ENCODE measurements around the gene RIPOR3.

The RIPOR3 gene, protein sequence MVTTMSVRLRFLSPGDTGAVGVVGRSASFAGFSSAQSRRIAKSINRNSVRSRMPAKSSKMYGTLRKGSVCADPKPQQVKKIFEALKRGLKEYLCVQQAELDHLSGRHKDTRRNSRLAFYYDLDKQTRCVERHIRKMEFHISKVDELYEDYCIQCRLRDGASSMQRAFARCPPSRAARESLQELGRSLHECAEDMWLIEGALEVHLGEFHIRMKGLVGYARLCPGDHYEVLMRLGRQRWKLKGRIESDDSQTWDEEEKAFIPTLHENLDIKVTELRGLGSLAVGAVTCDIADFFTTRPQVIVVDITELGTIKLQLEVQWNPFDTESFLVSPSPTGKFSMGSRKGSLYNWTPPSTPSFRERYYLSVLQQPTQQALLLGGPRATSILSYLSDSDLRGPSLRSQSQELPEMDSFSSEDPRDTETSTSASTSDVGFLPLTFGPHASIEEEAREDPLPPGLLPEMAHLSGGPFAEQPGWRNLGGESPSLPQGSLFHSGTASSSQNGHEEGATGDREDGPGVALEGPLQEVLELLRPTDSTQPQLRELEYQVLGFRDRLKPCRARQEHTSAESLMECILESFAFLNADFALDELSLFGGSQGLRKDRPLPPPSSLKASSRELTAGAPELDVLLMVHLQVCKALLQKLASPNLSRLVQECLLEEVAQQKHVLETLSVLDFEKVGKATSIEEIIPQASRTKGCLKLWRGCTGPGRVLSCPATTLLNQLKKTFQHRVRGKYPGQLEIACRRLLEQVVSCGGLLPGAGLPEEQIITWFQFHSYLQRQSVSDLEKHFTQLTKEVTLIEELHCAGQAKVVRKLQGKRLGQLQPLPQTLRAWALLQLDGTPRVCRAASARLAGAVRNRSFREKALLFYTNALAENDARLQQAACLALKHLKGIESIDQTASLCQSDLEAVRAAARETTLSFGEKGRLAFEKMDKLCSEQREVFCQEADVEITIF

DNA sequence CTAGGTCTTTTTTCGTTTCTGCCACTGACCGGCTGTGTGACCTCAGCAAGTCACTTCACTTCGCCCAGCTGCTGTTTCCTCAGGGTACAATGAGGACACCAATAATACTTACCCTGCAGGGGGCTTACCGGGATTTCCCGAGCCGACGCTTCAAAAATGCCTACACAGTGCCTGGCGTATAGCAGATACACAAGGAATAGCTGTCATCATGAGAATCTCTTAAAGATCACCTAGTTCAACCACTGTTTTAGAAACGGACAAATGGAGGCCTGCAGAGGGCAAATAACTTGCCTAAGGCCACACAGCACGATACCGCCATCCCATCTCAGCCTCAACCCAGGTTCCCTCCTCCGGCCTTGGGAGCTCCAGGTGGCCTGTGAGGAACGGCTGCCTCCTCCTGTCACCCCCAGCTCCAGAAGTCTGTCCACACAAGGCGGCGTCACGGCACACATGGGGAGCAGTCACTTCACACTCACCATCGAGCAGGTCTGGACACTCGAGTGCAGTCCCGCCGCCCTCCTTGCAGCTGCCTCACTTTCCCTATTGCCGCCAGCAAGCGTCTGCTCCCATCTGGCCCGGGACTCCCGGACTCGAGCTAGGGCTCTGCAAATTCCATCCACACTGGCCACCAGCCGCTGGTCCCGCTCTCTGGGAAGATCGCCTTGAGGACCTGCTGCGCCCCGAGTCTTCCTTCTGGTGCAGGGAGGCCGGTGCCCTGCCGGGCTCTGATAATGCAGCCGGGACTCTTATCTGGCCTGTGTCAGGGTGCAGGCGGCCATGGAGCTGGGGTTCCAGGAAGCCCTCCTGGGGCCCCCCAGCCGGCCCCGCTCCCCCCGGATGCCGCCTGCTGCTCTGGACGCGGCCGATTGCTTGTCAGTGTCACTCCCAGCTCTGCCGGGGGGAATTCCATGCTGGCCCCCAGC lies at the start of gene RIPOR3:
RIPOR3 (minus strand) TSS at position 893 of the 923 bp plus-strand sequence; CDS start at position 479, 414 bp downstream.
- FAIRE-seq: no peak

- FAIRE-seq: no peak
Measured at GRCh38 chr20:50737352-50737751, 46.0 kb upstream of the RIPOR3 start.

GRCh38 chr20:50735813-50736212 lies 44.5 kb upstream of the RIPOR3 start:
- no peak for FAIRE-seq

DNA sequence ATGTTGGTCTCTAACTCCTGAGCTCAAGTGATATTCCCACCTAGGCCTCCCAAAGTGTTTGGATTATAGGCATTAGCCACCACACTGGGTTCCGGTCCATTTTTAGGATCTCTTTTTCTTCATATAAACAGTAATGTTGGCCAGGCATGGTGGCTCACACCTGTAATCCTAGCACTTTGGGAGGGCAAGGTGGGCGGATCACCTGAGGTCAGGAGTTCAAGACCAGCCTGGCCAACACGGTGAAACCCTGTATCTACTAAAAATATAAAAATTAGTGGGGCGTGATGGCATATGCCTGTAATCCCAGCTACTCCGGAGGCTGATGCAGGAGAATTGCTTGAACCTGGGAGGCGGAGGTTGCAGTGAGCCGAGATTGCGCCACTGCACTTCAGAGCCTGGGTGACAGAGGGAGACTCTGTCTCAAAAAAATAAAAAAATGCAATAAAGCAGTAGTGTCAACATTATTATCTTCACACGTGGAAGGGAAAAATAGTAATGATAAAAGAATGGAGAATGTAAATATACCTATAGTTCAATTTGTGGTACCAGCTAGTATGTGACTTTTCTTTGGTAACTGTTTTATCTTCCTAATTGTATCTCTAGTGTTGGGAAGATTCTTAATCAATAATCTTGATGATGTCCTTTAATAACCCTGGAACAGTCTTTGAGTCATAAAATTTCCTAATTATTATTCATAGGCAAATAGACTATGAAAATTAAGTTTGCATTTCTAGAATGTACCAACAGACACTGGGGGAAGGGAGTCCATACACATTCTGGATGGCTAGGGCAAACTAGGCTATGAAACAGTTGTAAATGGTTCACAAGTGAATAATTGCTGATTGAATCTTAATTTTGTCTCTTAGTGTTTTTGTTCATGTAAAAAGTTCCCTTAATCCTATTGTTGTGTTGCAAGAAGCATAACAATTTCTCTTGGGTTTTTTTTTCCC lies 43.7 kb upstream of the RIPOR3 start:
- no peak for FAIRE-seq

DNA sequence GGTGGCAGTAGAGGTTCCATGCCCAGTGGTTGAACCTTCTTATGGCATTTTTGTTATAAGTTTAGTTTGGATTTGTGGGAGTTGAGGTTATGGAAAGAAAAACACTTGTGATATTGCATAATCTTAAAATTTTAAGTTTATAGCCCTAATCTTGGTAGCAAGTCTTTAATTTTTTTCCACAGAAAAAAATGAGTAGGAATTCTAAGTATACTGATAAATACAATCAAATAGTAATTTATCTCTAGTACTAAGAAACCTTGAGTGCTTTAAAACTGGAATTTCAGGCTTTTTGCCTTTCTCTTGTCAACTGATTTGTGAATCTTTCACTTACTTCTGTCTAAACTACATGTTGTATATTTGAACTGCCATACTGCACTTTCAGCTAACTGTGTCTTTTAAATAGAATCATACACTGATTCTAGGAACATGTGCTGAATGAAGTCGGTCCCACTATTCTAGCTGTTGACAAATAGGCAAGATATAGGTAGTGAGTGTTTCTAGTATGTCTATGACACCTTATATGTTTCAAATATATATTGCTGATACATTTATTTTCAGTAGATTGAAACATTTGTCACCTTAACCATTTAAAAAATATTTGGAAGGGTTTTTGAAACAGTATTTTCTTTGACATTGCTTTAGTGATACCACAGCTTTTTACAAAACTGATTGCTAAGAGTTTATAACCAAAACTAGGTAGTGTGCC lies 42.5 kb upstream of the RIPOR3 start:
- no peak for FAIRE-seq

DNA sequence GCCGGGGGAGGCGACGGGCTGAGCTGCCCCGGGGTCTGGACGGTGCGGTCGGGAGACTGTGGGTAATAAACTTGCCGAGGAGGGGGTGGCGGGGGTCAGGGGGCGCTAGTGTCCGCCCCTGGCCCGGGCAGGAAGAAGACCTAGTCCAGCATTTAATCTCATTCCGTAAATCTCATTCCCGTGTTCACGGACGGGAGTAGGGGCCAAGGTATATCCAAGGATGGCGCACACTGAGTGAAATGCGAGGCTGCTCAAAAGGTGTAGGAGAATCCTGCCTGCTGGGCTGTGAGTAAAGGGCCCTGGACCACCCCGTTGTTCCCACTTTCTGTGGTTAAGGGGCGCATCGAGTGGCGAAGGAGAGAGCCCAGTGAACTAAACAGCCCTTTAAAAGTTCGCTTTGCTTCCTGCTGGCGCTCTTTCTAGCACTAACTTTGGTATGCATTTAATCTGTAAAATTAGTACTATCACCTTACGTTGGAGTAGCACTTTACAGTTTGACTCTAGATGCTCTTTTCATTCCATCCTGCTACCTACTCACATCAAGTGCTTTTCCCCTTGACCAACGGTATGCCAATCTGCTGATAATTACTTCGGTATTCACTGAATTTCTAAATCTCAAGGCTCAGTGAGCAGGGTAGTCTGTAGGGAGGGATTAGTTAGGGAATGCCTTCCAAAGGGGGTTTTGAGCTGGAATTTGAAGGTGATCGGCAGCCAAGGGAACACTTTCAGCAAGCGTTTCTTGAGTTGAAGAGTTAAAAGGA lies 40.8 kb upstream of the RIPOR3 start:
- no peak for FAIRE-seq

DNA sequence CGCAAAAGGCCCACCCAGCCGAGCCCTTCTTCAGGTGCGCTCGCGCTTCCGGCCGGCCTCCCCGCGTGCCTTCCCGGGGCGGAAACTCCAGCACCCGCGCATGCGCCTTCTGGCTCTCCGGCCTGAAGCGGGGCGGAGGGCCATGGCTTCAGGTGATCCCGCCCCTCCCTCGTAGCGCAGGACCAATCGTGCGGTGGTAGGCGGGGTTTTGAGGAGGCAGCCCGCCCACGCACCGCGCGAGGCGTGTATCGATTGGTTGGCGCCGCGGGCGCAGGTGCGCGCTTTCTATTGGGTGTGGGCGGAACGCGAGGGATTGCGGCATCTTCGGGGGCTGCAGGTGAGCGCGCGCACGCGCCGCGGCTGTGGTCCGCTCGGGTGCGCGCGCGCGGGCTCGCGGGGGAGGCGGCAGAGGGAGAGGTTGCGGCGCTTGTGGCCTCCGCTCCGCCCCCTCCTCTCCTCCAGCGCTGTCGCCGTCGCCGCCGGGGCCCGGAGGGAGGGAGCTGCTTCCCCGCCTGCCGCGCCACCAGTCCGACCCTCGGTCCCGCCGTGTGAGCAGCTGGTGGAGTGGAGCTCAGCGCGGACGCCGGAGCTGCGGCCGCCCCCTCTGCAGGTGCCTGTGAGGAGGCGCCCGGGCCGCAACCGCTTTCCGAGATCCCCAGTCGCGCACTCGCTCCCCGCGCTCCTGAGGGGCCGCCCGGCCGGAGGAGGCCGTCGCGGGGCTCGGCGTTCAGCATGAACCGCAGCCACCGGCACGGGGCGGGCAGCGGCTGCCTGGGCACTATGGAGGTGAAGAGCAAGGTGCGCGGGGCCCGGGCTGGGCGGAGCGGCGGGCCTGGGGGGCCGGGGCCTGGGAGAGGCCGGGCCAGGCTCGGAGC lies 40.0 kb upstream of the RIPOR3 start, which contains the start of gene PARD6B:
PARD6B (plus strand) TSS at position 526 of the 875 bp plus-strand sequence; CDS start at position 733, 207 bp downstream.
- FAIRE-seq: no peak

GRCh38 chr20:50730765-50731054 lies 39.4 kb upstream of the RIPOR3 start:
- no peak for FAIRE-seq

DNA sequence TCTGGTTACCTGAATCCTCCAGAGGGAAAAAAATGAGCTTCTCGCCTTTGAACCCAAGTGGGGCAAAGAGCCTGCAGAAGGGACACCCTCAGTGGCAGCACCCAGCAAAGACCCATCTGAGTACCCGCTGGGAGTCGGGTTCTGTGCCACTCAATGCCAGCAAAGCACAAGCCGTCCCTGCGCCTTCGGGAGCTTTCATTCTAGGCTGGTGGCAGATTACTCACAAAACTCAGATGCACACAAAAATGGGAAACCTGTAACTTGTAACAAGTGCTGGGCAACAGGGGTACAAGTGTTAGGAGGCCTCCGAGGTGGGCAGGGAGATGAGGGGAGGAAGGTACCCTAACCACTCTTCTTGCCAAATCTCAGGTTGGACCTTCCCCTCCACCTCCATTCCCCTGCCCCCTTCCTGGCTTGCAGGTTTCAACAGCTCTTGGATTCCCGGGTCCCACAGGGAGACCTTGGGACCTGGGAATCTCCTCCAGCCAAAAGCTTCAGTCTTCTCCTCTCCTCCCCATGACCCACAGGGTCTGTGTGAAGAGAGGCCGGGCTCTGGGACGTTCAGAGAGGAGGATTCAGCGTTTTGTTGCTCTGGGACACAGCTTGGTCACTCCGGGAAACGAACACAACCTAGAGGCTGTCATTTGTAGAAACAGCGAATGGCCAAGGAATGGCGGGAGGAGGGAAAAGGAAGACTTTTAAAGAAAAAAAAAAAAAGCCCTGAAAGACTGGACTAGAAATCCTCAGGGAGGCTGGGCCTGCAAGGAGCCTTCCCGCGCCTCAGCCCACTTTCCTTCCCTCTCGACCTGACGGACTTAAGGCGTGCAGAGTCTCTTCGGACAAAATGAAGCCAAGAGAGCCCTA lies 38.8 kb upstream of the RIPOR3 start:
- no peak for FAIRE-seq

DNA sequence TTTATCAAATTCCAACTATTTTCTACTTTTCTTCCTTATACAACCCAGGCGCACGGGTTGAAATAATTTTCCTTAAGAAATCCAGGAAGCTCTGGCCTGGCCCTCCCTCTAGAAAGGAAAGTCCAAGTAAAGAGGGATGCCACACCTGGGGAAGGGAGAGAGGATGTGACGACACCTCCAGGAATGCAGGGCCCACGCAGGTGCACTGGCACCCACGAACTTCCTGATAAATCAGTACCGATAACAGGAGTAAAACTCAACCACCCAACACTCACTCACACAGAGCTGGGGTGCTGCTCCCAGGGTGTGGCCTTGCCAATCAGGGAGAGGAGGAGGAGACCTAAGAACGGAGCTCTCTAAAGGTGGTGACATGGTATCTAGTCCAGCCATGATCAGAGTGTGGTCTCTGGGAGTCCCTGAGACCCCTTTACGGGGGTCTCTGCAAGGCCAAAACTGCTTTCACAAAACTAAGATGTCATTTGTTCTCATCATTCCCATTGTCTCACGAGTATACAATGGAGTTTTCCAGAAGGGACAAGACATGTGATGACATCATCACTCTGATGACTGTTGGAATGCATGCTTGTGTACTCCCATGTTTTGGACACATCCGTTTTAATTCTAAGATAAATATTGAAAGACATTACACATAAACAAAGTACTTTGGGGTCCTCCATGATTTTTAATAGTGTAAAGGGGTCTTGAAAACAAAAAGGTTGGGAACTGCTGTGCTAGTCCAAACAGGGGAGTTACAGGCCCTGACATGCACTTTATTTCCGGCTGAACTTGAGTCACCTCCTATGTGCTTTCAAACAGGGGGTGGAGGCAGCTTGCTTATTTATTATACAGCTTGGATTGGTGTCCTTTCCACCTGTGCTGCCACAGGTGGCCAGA lies 37.9 kb upstream of the RIPOR3 start:
- FAIRE-seq: no peak

GRCh38 chr20:50728486-50728980 lies 37.2 kb upstream of the RIPOR3 start:
- FAIRE-seq: no peak

DNA sequence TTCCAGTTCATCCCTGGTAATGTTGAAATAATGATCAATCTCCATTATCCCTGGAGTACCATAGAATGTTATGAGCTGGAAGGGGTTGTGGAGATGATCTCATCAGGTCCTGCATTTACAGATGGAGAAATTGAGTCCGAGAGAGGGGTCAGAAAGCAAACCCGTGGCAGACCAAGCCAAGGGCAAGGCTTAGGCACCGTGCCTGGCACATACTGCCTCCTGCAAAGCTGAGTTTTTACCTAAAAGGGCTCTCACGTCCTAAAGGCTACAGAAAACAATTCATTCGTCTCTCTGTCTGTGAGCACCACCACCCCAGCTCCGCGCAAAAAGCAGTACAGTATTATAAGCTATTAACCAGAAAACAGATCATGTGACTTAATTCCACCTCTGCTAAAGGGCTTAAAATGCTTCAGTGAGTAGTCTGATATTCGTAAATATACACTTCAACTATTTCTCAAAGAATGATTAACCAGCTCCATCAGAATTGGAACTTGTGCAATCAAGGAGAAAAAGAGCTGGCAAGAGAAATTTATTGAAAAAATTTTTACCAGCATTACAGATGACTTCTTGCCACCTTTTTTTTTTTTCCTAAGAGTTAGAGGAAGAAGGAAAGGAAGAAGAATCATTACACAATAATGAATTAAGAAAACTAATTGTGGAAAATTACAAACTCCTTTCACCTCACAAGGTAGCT lies 36.6 kb upstream of the RIPOR3 start:
- FAIRE-seq: no peak

DNA sequence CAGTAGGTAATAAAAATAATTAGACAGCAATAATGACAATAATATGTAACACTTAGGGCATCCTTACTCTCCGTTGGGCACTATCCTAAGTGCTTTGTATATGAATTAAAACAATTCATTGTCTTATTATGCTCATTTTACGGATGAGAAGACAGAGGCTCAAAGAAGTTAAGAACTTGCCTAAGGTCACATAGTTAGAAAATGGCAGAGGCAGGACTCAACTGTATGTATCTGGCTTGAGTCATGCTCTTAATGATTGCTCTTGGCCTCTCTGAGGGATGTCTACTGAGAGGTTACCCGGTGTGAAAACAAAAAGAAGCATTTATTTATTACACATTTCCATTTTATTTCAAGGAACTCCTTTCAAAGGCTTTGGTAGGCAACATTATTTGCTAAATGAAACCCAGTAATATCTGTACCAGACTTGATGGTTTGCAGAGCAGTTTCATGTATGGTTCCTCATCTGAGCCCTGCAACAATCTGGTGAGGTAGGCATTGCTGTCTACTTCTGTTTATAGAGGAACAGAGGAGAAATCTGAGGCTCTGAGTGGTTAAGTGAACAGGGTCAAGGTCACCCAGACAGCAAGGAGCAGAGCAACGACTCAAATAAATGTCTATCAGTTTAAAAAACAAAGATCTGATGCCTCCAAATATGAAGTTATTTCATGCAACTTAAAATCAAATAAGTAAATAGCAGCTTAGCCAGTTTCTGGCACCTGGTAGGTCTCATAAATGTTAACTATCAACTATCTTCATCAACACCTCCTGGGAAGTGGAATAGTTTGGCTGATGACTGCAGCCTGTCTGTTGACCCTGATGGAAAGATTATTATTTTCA lies 35.8 kb upstream of the RIPOR3 start:
- no peak for FAIRE-seq

DNA sequence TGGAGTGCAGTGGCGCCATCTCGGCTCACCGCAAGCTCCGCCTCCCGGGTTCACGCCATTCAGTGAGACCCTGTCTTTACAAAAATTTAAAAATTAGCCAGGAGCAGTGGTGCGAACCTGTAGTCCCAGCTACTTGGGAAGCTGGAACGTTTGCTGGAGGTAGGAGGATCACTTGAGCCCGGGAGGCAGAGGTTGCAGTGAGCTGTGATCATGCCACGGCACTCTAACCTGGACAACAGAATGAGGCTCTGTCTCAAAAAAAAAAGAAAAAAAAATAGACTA lies 34.3 kb upstream of the RIPOR3 start:
- FAIRE-seq: no peak

Measured in colon (tissue), 2 donors.